ENCODE measurements around the gene ISCU.
A peak's percentile ranks its signal among the peaks of the same experiment; 100 is the strongest.

ISCU gene

GRCh38 chr12:108525681-108526080 is 36.7 kb upstream of the ISCU start:
- in situ Hi-C loops (cut with HindIII; ENCODE audit: low pct_ligation_motif_present, low sequenced_read_pairs), result no loop called here

GRCh38 chr12:108526482-108527165 is 35.8 kb upstream of the ISCU start:
- Histone ChIP-seq H3K36me3 (replicated peaks) (peaks cover 62% of the 10 kb centered on the region), H3K4me3 (ENCODE audit: low read depth, low read length) (no peak overlapping the region), H3K27me3 (replicated peaks) (no peaks in the 10 kb centered on the region), H3K27ac (no peak overlapping the region)
- in situ Hi-C loops (cut with HindIII; ENCODE audit: low pct_ligation_motif_present, low sequenced_read_pairs), result no loop called here
- no peak for DNase-seq
- peak; percentile 57 for TF ChIP-seq CTCF (IDR thresholded peaks at IDR 0.05; ENCODE audit: low read depth, low read length, missing control alignments)

More at GRCh38 chr12:108525681-108526080, 36.7 kb upstream of the ISCU start:
- TF ChIP-seq CTCF (IDR thresholded peaks at IDR 0.05; ENCODE audit: low read depth, low read length, missing control alignments), result no peak
- no peaks in the 10 kb centered on the region for H3K27me3 ChIP-seq (replicated peaks)
- peaks cover 70% of the 10 kb centered on the region for H3K36me3 ChIP-seq (replicated peaks)
- H3K27ac ChIP-seq, result no peak overlapping the region
- DNase-seq, result peak; percentile 53
- H3K4me3 ChIP-seq (ENCODE audit: low read depth, low read length), result no peak overlapping the region

- no peaks in the 10 kb centered on the region for H3K27me3 ChIP-seq (replicated peaks)
- in situ Hi-C loops (cut with HindIII; ENCODE audit: low pct_ligation_motif_present, low sequenced_read_pairs), result no loop called here
- no peak for TF ChIP-seq CTCF (IDR thresholded peaks at IDR 0.05; ENCODE audit: low read depth, low read length, missing control alignments)
- DNase-seq, result no peak
- H3K4me3 ChIP-seq (ENCODE audit: low read depth, low read length), result no peak overlapping the region
- peaks cover 63% of the 10 kb centered on the region for H3K36me3 ChIP-seq (replicated peaks)
- H3K27ac ChIP-seq, result no peak overlapping the region
These were observed 35.3 kb upstream of the ISCU start for GRCh38 chr12:108527166-108527496.

- TF ChIP-seq CTCF (IDR thresholded peaks at IDR 0.05; ENCODE audit: low read depth, low read length, missing control alignments), result no peak
- DNase-seq, result no peak
- Histone ChIP-seq H3K36me3 (replicated peaks) (peaks cover 43% of the 10 kb centered on the region), H3K27ac (no peak overlapping the region), H3K4me3 (ENCODE audit: low read depth, low read length) (no peak overlapping the region), H3K27me3 (replicated peaks) (no peaks in the 10 kb centered on the region)
- in situ Hi-C loops (cut with HindIII; ENCODE audit: low pct_ligation_motif_present, low sequenced_read_pairs), result no loop called here
These were observed 32.2 kb upstream of the ISCU start for GRCh38 chr12:108530161-108530560.

GRCh38 chr12:108531929-108532848 is 30.2 kb upstream of the ISCU start:
- Histone ChIP-seq H3K36me3 (replicated peaks) (peaks cover 44% of the 10 kb centered on the region), H3K27ac (no peak overlapping the region), H3K27me3 (replicated peaks) (no peaks in the 10 kb centered on the region), H3K4me3 (ENCODE audit: low read depth, low read length) (no peak overlapping the region)
- no peak for DNase-seq
- TF ChIP-seq CTCF (IDR thresholded peaks at IDR 0.05; ENCODE audit: low read depth, low read length, missing control alignments), result no peak
- in situ Hi-C loops (cut with HindIII; ENCODE audit: low pct_ligation_motif_present, low sequenced_read_pairs), result no loop called here

Measured in brain microvascular endothelial cell (primary cell).